Uterus (tissue), 4 donors: Measurements from ENCODE around the gene MICAL3. TPM values are rescaled to one million over a fixed set of nuclear protein-coding genes. Genes with fewer than 3 reads are reported as not detected.

Experiments
- DNase-seq, 2 donors: peaks; one replicate each; pipeline ENCODE4 v3.0.0-alpha.2; 2019 to 2020
- H3K27ac ChIP-seq, 2 donors: fragments of 200-600 bp; sonication (generic); 1 replicate in 1 of 2; 2 replicates in 1 of 2; pipeline ENCODE4 v1.5.1; 2016 to 2018
- H3K27me3 ChIP-seq, 2 donors: fragments of 200-600 bp; sonication (generic); one replicate each; pipeline ENCODE4 v1.5.1; 2018 to 2019; ENCODE audit warnings: control low read depth in 1 of 2
- H3K36me3 ChIP-seq, 2 donors: fragments of 200-600 bp; sonication (generic); one replicate each; pipeline ENCODE4 v1.5.1; 2019; ENCODE audit warnings: control low read depth in 1 of 2
- H3K4me1 ChIP-seq, 2 donors: fragments of 200-600 bp; sonication (generic); one replicate each; pipeline ENCODE4 v1.5.1; 2018 to 2019; ENCODE audit warnings: control low read depth in 1 of 2
- H3K4me3 ChIP-seq, 2 donors: fragments of 200-600 bp; sonication (generic); 1 replicate in 1 of 2; 2 replicates in 1 of 2; pipeline ENCODE4 v1.5.1; 2018 to 2019; ENCODE audit warnings: mild to moderate bottlenecking in 1 of 2
- H3K9me3 ChIP-seq, 2 donors: fragments of 200-600 bp; sonication (generic); one replicate each; pipeline ENCODE4 v1.5.1; 2019; ENCODE audit warnings: control low read depth in 1 of 2
- CTCF ChIP-seq, 4 experiments: fragments of 200-600 bp in 2 of 4; fragments of 450-650 bp in 2 of 4; sonication (generic) in 2 of 4; IDR thresholded peaks; one replicate each; pipeline ENCODE4 v1.5.1; 2016 to 2019; ENCODE audit warnings: antibody characterized with exemption in 4 of 4, mild to moderate bottlenecking in 2 of 4, moderate library complexity in 1 of 4
- POLR2A ChIP-seq, 2 donors: fragments of 450-650 bp; IDR thresholded peaks; one replicate each; pipeline ENCODE4 v1.6.1; 2016; ENCODE audit warnings: antibody characterized with exemption in 2 of 2, mild to moderate bottlenecking in 1 of 2, moderate library complexity in 1 of 2
- intact Hi-C: fragments of 100-400 bp; cut with DNase I; formaldehyde crosslinking; loops from one replicate; pipeline ENCODE4 v1.15.1; 2023; ENCODE audit warnings: low total_unique reads
- total RNA-seq, 4 donors: library from RNA; depleted of rRNA in 3 of 4; stranded (reverse); fragments of >200 nt in 3 of 4; gene quantifications; one replicate each; pipeline versions ENCODE4 v1.1.0 to v1.2.4, GENCODE V29; 2014 to 2023
- donor health status: DM: yes; HTN: yes; CAD: no.

Gene MICAL3
- total RNA-seq, 4 donors from 2014 or later = 13.5 to 167 (median 47.2) TPM

- intact Hi-C loops = no loop called here
- no peaks in the 10 kb centered on the region for H3K4me1 ChIP-seq
- no peak overlapping the region for H3K27ac ChIP-seq
- DNase-seq = no peak
- H3K9me3 ChIP-seq = no peaks in the 10 kb centered on the region
- no peaks in the 10 kb centered on the region for H3K36me3 ChIP-seq
- H3K4me3 ChIP-seq = no peak overlapping the region
- TF ChIP-seq CTCF (IDR thresholded peaks at IDR 0.05) (no peak), POLR2A (IDR thresholded peaks at IDR 0.05) (no peak)
- H3K27me3 ChIP-seq = no peaks in the 10 kb centered on the region
These were observed 209.5 kb downstream of the MICAL3 start for GRCh38 chr22:17814830-17815229.

- H3K27ac ChIP-seq = no peak overlapping the region
- intact Hi-C loops = no loop called here
- no peak for DNase-seq
- TF ChIP-seq POLR2A (IDR thresholded peaks at IDR 0.05) = no peak
- no peak for TF ChIP-seq CTCF (IDR thresholded peaks at IDR 0.05)
- no peaks in the 10 kb centered on the region for H3K27me3 ChIP-seq
- H3K4me1 ChIP-seq = no peaks in the 10 kb centered on the region
- H3K9me3 ChIP-seq = no peaks in the 10 kb centered on the region
- H3K4me3 ChIP-seq = no peak overlapping the region
- no peaks in the 10 kb centered on the region for H3K36me3 ChIP-seq
These were observed 210.3 kb downstream of the MICAL3 start for GRCh38 chr22:17814084-17814483.

DNA sequence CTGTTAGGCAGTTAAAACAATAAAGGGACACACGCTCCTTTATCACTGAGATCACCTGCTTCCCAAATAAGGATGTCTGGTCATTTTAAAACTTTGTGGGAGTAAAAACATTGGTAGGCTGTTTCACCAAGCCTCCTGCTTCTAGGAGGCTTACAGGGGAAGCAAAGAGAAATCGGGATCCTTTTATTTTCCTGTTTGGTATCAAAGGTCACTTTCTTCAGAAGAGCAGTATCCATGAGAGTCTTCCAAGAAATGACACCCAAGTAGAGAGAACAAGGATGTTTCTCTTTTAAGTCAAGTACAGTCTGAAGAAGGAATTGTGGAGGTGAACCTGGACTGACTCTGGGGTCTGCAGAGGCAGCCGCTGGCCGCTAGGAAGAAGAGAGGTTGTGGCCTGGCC lies 213.2 kb downstream of the MICAL3 start:
- no peaks in the 10 kb centered on the region for H3K36me3 ChIP-seq
- intact Hi-C loops = no loop called here
- H3K27me3 ChIP-seq = no peaks in the 10 kb centered on the region
- H3K4me1 ChIP-seq = no peaks in the 10 kb centered on the region
- TF ChIP-seq POLR2A (IDR thresholded peaks at IDR 0.05) (no peak), CTCF (IDR thresholded peaks at IDR 0.05) (no peak)
- H3K27ac ChIP-seq = no peak overlapping the region
- no peak for DNase-seq
- H3K9me3 ChIP-seq = no peaks in the 10 kb centered on the region
- no peak overlapping the region for H3K4me3 ChIP-seq

DNA sequence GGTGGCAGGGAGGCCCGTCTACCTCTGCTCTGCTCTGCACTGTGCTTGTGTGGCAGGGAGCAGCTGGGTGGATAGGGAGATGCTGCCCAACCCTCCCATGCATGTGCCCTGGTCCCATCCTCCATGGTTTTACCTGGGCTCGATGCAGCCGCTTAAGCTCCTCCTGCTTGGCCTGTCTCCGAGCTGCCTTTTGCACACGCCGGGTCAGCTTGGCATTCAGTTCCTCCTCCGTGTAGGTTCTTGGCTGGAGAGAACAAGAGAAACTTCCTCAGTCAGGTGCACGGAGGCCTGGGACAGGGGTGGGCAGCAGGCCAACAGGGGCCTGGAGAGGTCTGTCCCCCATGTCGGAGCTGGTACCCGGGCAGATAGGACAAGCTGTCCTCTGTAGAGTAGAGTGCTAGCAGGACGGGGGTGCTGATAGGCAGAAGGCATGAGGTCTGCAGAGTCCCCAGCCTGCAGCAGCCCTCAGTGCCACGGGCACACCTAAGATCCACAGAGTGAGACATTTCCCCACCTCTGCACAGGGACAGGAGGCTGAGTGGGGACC lies 213.7 kb downstream of the MICAL3 start:
- TF ChIP-seq POLR2A (IDR thresholded peaks at IDR 0.05) (no peak), CTCF (IDR thresholded peaks at IDR 0.05) (no peak)
- no peaks in the 10 kb centered on the region for H3K36me3 ChIP-seq
- no peaks in the 10 kb centered on the region for H3K9me3 ChIP-seq
- H3K4me1 ChIP-seq = no peaks in the 10 kb centered on the region
- H3K4me3 ChIP-seq = no peak overlapping the region
- intact Hi-C loops = no loop called here
- H3K27ac ChIP-seq = no peak overlapping the region
- no peak for DNase-seq
- no peaks in the 10 kb centered on the region for H3K27me3 ChIP-seq

DNA sequence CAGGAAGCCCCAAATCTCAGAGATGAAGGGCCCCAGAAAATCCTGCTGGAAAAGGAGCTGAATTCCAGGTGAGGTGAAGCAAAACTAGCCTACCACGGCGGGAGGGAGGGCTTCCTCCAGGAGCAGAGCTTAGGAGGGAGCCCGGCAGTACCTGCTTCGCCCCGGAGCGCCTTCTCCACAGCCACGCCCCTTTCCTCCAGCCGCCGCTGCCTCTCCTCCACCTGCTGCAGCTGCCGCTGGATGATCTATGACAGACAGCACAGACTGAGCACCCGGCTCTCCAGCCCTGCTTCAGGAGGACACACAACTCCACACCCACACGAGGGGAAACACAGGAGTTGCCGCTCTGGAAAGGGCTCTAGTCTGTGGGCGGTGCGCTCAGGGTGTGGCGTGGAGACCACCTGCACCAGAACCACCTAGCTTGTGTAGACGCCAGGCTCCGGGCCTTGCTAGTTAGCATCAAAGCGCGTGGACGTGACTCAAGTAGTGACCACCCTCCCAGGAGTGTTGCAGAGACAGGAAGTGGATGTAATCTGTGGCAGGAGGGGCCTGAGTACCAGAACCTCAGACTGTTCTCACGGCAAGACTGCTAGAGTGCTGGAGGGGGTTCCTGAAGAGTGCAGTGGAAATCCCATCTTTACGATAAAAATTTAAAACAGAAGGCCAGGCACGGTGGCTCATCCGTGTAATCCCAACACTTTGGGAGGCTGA lies 215.5 kb downstream of the MICAL3 start:
- Histone ChIP-seq H3K27me3 (no peaks in the 10 kb centered on the region), H3K9me3 (no peaks in the 10 kb centered on the region), H3K36me3 (no peaks in the 10 kb centered on the region), H3K27ac (no peak overlapping the region), H3K4me3 (no peak overlapping the region), H3K4me1 (no peaks in the 10 kb centered on the region)
- no peak for DNase-seq
- no peak for TF ChIP-seq POLR2A (IDR thresholded peaks at IDR 0.05)
- intact Hi-C loops = no loop called here
